GM18499 (cell line): Measurements from ENCODE around the gene SCNN1G.

Experiments
- ATAC-seq: cut with Tn5 transposase; IDR thresholded peaks from one replicate; pipeline ENCODE4 v1.9.1; 2021; ENCODE audit warnings: moderate number of reproducible peaks; ENCODE audit not compliant: insufficient read depth, unreplicated experiment

Gene SCNN1G

GRCh38 chr16:23149993-23150364, 32.6 kb upstream of the SCNN1G start:
- ATAC-seq, result no peak

- ATAC-seq, result no peak
Measured at GRCh38 chr16:23152386-23153178, 30.0 kb upstream of the SCNN1G start.

GRCh38 chr16:23155445-23156049, 27.0 kb upstream of the SCNN1G start:
- ATAC-seq, result no peak

- no peak for ATAC-seq
Measured at GRCh38 chr16:23156110-23156509, 26.4 kb upstream of the SCNN1G start.

GRCh38 chr16:23156946-23157460, 25.5 kb upstream of the SCNN1G start:
- ATAC-seq, result no peak

GRCh38 chr16:23158114-23158513, 24.4 kb upstream of the SCNN1G start:
- no peak for ATAC-seq

GRCh38 chr16:23160082-23160481, 22.5 kb upstream of the SCNN1G start:
- ATAC-seq, result no peak

GRCh38 chr16:23160574-23160973, 22.0 kb upstream of the SCNN1G start:
- ATAC-seq, result no peak

GRCh38 chr16:23163921-23164320, 18.6 kb upstream of the SCNN1G start:
- ATAC-seq, result no peak

- no peak for ATAC-seq
Measured at GRCh38 chr16:23164736-23165135, 17.8 kb upstream of the SCNN1G start.

- ATAC-seq, result no peak
Measured at GRCh38 chr16:23172583-23172982, 10.0 kb upstream of the SCNN1G start.

- no peak for ATAC-seq
Measured at GRCh38 chr16:23172994-23173393, 9.6 kb upstream of the SCNN1G start.

- no peak for ATAC-seq
Measured at GRCh38 chr16:23174622-23175021, 7.9 kb upstream of the SCNN1G start.

- no peak for ATAC-seq
Measured at GRCh38 chr16:23175651-23176050, 6.9 kb upstream of the SCNN1G start.

GRCh38 chr16:23181506-23181905, 1.0 kb upstream of the SCNN1G start:
- ATAC-seq, result no peak

- no peak for ATAC-seq
Measured at GRCh38 chr16:23182206-23182678, 303 bp upstream of the SCNN1G start.

- no peak for ATAC-seq
Measured at GRCh38 chr16:23183543-23183862, 958 bp downstream of the SCNN1G start.

- ATAC-seq, result no peak
Measured at GRCh38 chr16:23185656-23186055, 3.1 kb downstream of the SCNN1G start.

GRCh38 chr16:23186171-23186570, 3.6 kb downstream of the SCNN1G start:
- no peak for ATAC-seq

GRCh38 chr16:23187341-23187740, 4.8 kb downstream of the SCNN1G start:
- no peak for ATAC-seq

- ATAC-seq, result no peak
Measured at GRCh38 chr16:23188911-23189310, 6.4 kb downstream of the SCNN1G start.
